Progenitor cell of endocrine pancreas (in vitro differentiated cells): ENCODE measurements around the gene SRP54. TPM values are rescaled to one million over a fixed set of nuclear protein-coding genes. Genes with fewer than 3 reads are reported as not detected.
"Not testable (repeated sequence)": the region's sequence is repeated elsewhere in the genome, so short reads cannot be mapped to it uniquely, and the experiment has no call there.

Source experiments
- DNase-seq: peaks from one replicate; pipeline ENCODE4 v3.0.0; 2021; ENCODE audit warnings: low spot score; ENCODE audit not compliant: unreplicated experiment
- H3K27ac Mint-ChIP-seq: 2 replicates; pipeline ENCODE4 v1.8.0; 2021; ENCODE audit warnings: mild to moderate bottlenecking, moderate library complexity, mixed read lengths
- H3K27me3 Mint-ChIP-seq: 2 replicates; pipeline ENCODE4 v1.8.0; 2021; ENCODE audit warnings: mixed read lengths
- H3K36me3 Mint-ChIP-seq: 2 replicates; pipeline ENCODE4 v1.8.0; 2022; ENCODE audit warnings: mixed read lengths; ENCODE audit not compliant: insufficient read depth
- H3K4me1 Mint-ChIP-seq: 2 replicates; pipeline ENCODE4 v1.8.0; 2021; ENCODE audit warnings: low read depth, mixed read lengths
- H3K4me3 Mint-ChIP-seq: 2 replicates; pipeline ENCODE4 v1.8.0; 2021; ENCODE audit warnings: low read depth, mild to moderate bottlenecking, moderate library complexity, mixed read lengths
- H3K9me3 Mint-ChIP-seq: 2 replicates; pipeline ENCODE4 v1.8.0; 2021; ENCODE audit warnings: low read depth, mixed read lengths
- CTCF ChIP-seq: fragments of 200-600 bp; sonication (generic); IDR thresholded peaks from one replicate; pipeline ENCODE4 v1.5.0; 2021; ENCODE audit warnings: antibody characterized with exemption, mild to moderate bottlenecking; ENCODE audit not compliant: unreplicated experiment
- total RNA-seq: library from RNA; stranded (reverse); gene quantifications from 2 replicates; pipeline ENCODE4 v1.2.1, GENCODE V29; 2021

The SRP54 gene
- total RNA-seq, 1 donor from 2014 or later: 62.0 TPM

GRCh38 chr14:35051796-35052195, 69.0 kb downstream of the SRP54 start:
- peaks cover 7% of the 10 kb centered on the region for H3K4me1 Mint-ChIP-seq

GRCh38 chr14:35052637-35053036, 69.8 kb downstream of the SRP54 start:
- Mint-ChIP-seq H3K9me3 (no peaks in the 10 kb centered on the region), H3K4me3 (no peak overlapping the region), H3K36me3 (peaks cover 9% of the 10 kb centered on the region), H3K27ac (no peak overlapping the region), H3K27me3 (no peaks in the 10 kb centered on the region), H3K4me1 (peaks cover 7% of the 10 kb centered on the region)
- no peak for DNase-seq
- no peak for TF ChIP-seq CTCF

More at GRCh38 chr14:35051796-35052195, 69.0 kb downstream of the SRP54 start:
- Mint-ChIP-seq H3K36me3 (peaks cover 9% of the 10 kb centered on the region), H3K9me3 (no peaks in the 10 kb centered on the region), H3K27ac (peak overlapping the region; percentile 67), H3K4me3 (no peak overlapping the region), H3K27me3 (no peaks in the 10 kb centered on the region)
- no peak for TF ChIP-seq CTCF
- no peak for DNase-seq

- not testable (repeated sequence) for H3K27me3 Mint-ChIP-seq, H3K27ac Mint-ChIP-seq, H3K4me3 Mint-ChIP-seq, DNase-seq, H3K36me3 Mint-ChIP-seq, H3K4me1 Mint-ChIP-seq, H3K9me3 Mint-ChIP-seq
Observed at GRCh38 chr14:35061113-35061791, 78.5 kb downstream of the SRP54 start.

GRCh38 chr14:35065731-35066130, 82.9 kb downstream of the SRP54 start:
- H3K27me3 Mint-ChIP-seq, H3K27ac Mint-ChIP-seq, DNase-seq, H3K4me3 Mint-ChIP-seq, H3K9me3 Mint-ChIP-seq, H3K4me1 Mint-ChIP-seq: not testable (repeated sequence)
- H3K36me3 Mint-ChIP-seq: peaks cover 18% of the 10 kb centered on the region

- H3K27ac Mint-ChIP-seq: peak overlapping the region; percentile 6
- peaks cover 3% of the 10 kb centered on the region for H3K9me3 Mint-ChIP-seq
- no peak for DNase-seq
- H3K4me1 Mint-ChIP-seq: no peaks in the 10 kb centered on the region
- no peak for TF ChIP-seq CTCF
- peaks cover 26% of the 10 kb centered on the region for H3K36me3 Mint-ChIP-seq
- H3K4me3 Mint-ChIP-seq: no peak overlapping the region
- H3K27me3 Mint-ChIP-seq: no peaks in the 10 kb centered on the region
Observed at GRCh38 chr14:35068238-35069012, 85.6 kb downstream of the SRP54 start.

- Mint-ChIP-seq H3K9me3 (peaks cover 3% of the 10 kb centered on the region), H3K27ac (no peak overlapping the region), H3K27me3 (no peaks in the 10 kb centered on the region), H3K4me1 (no peaks in the 10 kb centered on the region), H3K36me3 (peaks cover 39% of the 10 kb centered on the region), H3K4me3 (no peak overlapping the region)
- DNase-seq: no peak
- TF ChIP-seq CTCF: no peak
Observed at GRCh38 chr14:35072226-35072625, 89.4 kb downstream of the SRP54 start.
